ENCODE results near the gene COX6B1. TPM values are rescaled to one million over a fixed set of nuclear protein-coding genes. Genes with fewer than 3 reads are reported as not detected.
"Not testable (repeated sequence)": the region's sequence is repeated elsewhere in the genome, so short reads cannot be mapped to it uniquely, and the experiment has no call there.

The COX6B1 gene
- total and polyA plus RNA-seq, 12 donors = 1,085 to 5,346 (median 1,407) TPM

- Histone ChIP-seq H3K4me1 (peaks cover 0 to 4% (median 0%) of the 10 kb centered on the region in 9 donors), H3K36me3 (no peaks in the 10 kb centered on the region), H3K4me3 (no peak overlapping the region), H3K27ac (no peak overlapping the region), H3K27me3 (peaks cover 0 to 12% (median 0%) of the 10 kb centered on the region in 7 donors), H3K9me3 (no peaks in the 10 kb centered on the region)
- WGBS, 2 donors = 40 to 59% methylated on average over 4 of the region's 4 CpGs
- ATAC-seq = no peak
- TF ChIP-seq CTCF (IDR thresholded peaks at IDR 0.05) = no peak
- intact Hi-C loops (cut with DNase I) = loop anchor here in 4 of 10 donors (5.0 to 10.0 kb wide), 3 partner anchors 125 to 242 kb away; partner anchors contain the start of gene PRODH2 (in 2 of the 4)
- no peak for DNase-seq
These were observed 41.7 kb downstream of the COX6B1 start for GRCh38 chr19:35689836-35690235.

GRCh38 chr19:35691106-35691505 is 43.0 kb downstream of the COX6B1 start:
- not testable (repeated sequence) for H3K4me1 ChIP-seq, H3K36me3 ChIP-seq, H3K9me3 ChIP-seq, H3K4me3 ChIP-seq, ATAC-seq, H3K27ac ChIP-seq, DNase-seq
- WGBS, 2 donors = 93 to 94% methylated on average over 30 to 37 of the region's 37 CpGs
- intact Hi-C loops (cut with DNase I) = loop anchor here in 4 of 10 donors (5.0 to 10.0 kb wide), 3 partner anchors 124 to 241 kb away; partner anchors contain the start of gene PRODH2 (in 2 of the 4)
- peaks cover 0 to 12% (median 0%) of the 10 kb centered on the region in 7 donors for H3K27me3 ChIP-seq

GRCh38 chr19:35692010-35692409 is 43.9 kb downstream of the COX6B1 start:
- Histone ChIP-seq H3K4me3 (no peak overlapping the region), H3K27ac (no peak overlapping the region), H3K4me1 (peaks cover 0 to 4% (median 0%) of the 10 kb centered on the region in 9 donors), H3K27me3 (peaks cover 0 to 12% (median 0%) of the 10 kb centered on the region in 7 donors), H3K9me3 (no peaks in the 10 kb centered on the region), H3K36me3 (no peaks in the 10 kb centered on the region)
- intact Hi-C loops (cut with DNase I) = loop anchor here in 5 of 10 donors (2.0 to 10.0 kb wide), 4 partner anchors 123 to 240 kb away; partner anchors contain the start of gene PRODH2 (in 2 of the 5)
- DNase-seq (no peak), ATAC-seq (no peak)
- no peak for TF ChIP-seq CTCF (IDR thresholded peaks at IDR 0.05)
- WGBS, 2 donors = 78 to 87% methylated on average over 11 of the region's 11 CpGs

- no peak overlapping the region for H3K4me3 ChIP-seq
- peak in 6 of 8 donors; percentile 12 to 66 (median 20) for ATAC-seq
- H3K27me3 ChIP-seq = peaks cover 0 to 9% (median 0%) of the 10 kb centered on the region in 7 donors
- H3K36me3 ChIP-seq = no peaks in the 10 kb centered on the region
- DNase-seq = no peak
- TF ChIP-seq CTCF (IDR thresholded peaks at IDR 0.05) = no peak
- WGBS, 2 donors = 15 to 17% methylated on average over 8 of the region's 8 CpGs
- intact Hi-C loops (cut with DNase I) = loop anchor here in 7 of 10 donors (1.0 to 10.0 kb wide), 6 partner anchors 23 to 239 kb away; partner anchors contain the start of gene PRODH2 (in 2 of the 7)
- no peaks in the 10 kb centered on the region for H3K9me3 ChIP-seq
- peaks cover 0 to 4% (median 0%) of the 10 kb centered on the region in 9 donors for H3K4me1 ChIP-seq
- H3K27ac ChIP-seq = no peak overlapping the region
These were observed 45.3 kb downstream of the COX6B1 start for GRCh38 chr19:35693422-35693821.
